ENCODE results near the gene TM9SF2.

TM9SF2 gene

DNA sequence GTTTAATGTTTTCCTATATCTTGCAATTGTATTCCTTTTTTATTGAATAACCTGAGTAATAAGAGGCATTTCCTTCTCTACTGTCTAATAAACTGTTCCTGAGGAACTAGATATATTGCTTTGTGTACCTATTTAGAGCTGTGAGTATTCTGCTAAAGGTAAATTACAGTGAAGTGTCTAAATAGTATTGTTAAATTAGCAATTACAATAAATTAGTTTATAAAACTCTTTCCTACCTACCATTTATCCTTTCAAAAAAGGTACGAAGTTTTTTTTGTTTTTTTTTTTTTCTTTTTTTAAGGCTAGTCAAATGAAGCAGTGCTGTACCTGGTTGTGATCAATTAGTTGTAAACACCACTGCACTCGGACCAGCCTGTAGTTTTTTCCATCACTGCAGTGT lies 34.8 kb downstream of the TM9SF2 start:
- Histone ChIP-seq H3K4me1 (ENCODE audit: low read depth, poor library complexity, severe bottlenecking) (no peaks in the 10 kb centered on the region), H3K27me3 (ENCODE audit: insufficient read depth, low read depth) (no peaks in the 10 kb centered on the region), H2AFZ (ENCODE audit: low read depth) (no peak overlapping the region), H3K4me2 (no peak overlapping the region), H3K27ac (no peak overlapping the region), H4K20me1 (ENCODE audit: insufficient read depth) (no peaks in the 10 kb centered on the region), H3K4me3 (IDR thresholded peaks at IDR 0.05; ENCODE audit: insufficient read depth, low read depth, low read length) (no peak overlapping the region), H3K36me3 (ENCODE audit: insufficient read depth) (no peaks in the 10 kb centered on the region), H3K9ac (no peak overlapping the region), H3K79me2 (ENCODE audit: insufficient read depth, low read depth) (no peaks in the 10 kb centered on the region)
- TF ChIP-seq, protein P1, sequence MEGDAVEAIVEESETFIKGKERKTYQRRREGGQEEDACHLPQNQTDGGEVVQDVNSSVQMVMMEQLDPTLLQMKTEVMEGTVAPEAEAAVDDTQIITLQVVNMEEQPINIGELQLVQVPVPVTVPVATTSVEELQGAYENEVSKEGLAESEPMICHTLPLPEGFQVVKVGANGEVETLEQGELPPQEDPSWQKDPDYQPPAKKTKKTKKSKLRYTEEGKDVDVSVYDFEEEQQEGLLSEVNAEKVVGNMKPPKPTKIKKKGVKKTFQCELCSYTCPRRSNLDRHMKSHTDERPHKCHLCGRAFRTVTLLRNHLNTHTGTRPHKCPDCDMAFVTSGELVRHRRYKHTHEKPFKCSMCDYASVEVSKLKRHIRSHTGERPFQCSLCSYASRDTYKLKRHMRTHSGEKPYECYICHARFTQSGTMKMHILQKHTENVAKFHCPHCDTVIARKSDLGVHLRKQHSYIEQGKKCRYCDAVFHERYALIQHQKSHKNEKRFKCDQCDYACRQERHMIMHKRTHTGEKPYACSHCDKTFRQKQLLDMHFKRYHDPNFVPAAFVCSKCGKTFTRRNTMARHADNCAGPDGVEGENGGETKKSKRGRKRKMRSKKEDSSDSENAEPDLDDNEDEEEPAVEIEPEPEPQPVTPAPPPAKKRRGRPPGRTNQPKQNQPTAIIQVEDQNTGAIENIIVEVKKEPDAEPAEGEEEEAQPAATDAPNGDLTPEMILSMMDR (conservative IDR thresholded peaks at IDR 0.05; ENCODE audit: low read depth, low read length): no peak

DNA sequence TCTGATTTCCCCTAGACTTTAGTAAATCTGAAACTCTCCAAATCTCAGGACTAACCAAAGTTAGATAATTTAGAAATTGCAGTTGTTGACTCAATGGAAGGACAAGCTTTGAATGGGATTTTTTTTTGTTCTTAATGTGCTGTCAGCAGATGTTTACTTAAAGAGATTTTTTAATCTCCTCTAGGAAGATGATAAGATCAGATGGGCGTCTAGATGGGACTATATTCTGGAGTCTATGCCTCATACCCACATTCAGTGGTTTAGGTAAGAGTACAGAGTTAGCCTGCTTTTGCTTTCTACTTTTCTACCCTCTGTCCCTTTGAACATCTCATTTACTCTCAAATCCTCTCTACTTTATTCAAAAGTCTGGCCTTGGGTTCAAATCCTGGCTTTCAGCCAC lies 39.3 kb downstream of the TM9SF2 start:
- Histone ChIP-seq H2AFZ (ENCODE audit: low read depth) (no peak overlapping the region), H3K4me2 (no peak overlapping the region), H3K4me1 (ENCODE audit: low read depth, poor library complexity, severe bottlenecking) (no peaks in the 10 kb centered on the region), H3K9ac (no peak overlapping the region), H4K20me1 (ENCODE audit: insufficient read depth) (no peaks in the 10 kb centered on the region), H3K27me3 (ENCODE audit: insufficient read depth, low read depth) (no peaks in the 10 kb centered on the region), H3K36me3 (ENCODE audit: insufficient read depth) (no peaks in the 10 kb centered on the region), H3K79me2 (ENCODE audit: insufficient read depth, low read depth) (no peaks in the 10 kb centered on the region), H3K27ac (no peak overlapping the region), H3K4me3 (IDR thresholded peaks at IDR 0.05; ENCODE audit: insufficient read depth, low read depth, low read length) (no peak overlapping the region)
- TF ChIP-seq, protein P1 (conservative IDR thresholded peaks at IDR 0.05; ENCODE audit: low read depth, low read length): no peak

DNA sequence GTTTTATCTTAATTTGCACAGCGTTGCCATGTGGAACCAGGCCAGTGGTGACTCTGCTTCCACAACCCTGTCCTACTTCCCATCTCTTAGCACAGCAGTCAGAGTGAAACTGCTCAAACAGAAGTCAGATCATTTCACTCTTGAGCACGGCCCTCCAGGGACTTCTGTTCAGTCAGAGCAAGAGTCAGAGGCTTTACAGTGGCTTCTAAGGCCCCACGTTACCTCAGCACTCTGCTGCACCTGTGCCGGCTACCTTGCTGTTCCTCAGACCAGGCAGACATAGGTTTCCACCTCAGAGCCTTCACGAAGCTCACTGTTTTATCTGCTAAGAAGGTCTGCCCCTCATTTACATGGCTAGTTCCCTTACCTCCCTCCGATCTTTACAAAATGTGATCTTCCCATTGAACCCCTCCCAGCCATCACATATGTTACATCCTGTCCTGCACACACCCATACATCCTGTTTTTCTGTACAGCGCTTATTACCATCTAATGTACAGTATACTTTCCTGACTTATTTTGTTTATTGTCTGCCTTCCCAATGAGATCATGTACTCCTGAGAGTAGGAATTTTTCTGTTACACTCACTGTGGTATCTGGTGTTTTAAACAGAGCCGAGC lies 41.6 kb downstream of the TM9SF2 start:
- Histone ChIP-seq H3K36me3 (ENCODE audit: insufficient read depth) (no peaks in the 10 kb centered on the region), H3K27me3 (ENCODE audit: insufficient read depth, low read depth) (no peaks in the 10 kb centered on the region), H3K9ac (no peak overlapping the region), H4K20me1 (ENCODE audit: insufficient read depth) (no peaks in the 10 kb centered on the region), H3K4me2 (no peak overlapping the region), H3K4me3 (IDR thresholded peaks at IDR 0.05; ENCODE audit: insufficient read depth, low read depth, low read length) (no peak overlapping the region), H3K4me1 (ENCODE audit: low read depth, poor library complexity, severe bottlenecking) (peaks cover 14% of the 10 kb centered on the region), H3K79me2 (ENCODE audit: insufficient read depth, low read depth) (no peaks in the 10 kb centered on the region), H2AFZ (ENCODE audit: low read depth) (no peak overlapping the region), H3K27ac (no peak overlapping the region)
- TF ChIP-seq, protein P1 (conservative IDR thresholded peaks at IDR 0.05; ENCODE audit: low read depth, low read length): no peak

DNA sequence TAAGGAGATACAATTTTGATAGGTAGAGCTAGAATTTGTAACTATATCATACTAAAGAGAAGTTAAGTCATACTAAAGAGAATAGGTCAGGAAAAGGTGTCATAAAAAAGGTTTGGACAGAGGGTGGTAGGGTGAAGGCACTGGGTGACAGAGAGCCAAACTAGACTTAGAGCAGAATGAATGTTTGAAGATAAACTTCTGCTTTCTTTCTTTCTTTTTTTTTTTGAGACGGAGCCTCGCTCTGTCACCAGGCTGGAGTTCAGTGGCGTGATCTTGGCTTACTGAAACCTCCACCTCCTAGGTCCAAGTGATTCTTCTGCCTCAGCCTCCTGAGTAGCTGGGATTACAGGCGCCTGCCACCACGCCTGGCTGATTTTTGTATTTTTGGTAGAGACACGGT lies 44.1 kb downstream of the TM9SF2 start:
- H3K4me2 ChIP-seq: no peak overlapping the region
- TF ChIP-seq, protein P1 (conservative IDR thresholded peaks at IDR 0.05; ENCODE audit: low read depth, low read length): no peak
- no peaks in the 10 kb centered on the region for H3K79me2 ChIP-seq (ENCODE audit: insufficient read depth, low read depth)
- no peak overlapping the region for H2AFZ ChIP-seq (ENCODE audit: low read depth)
- H4K20me1 ChIP-seq (ENCODE audit: insufficient read depth): no peaks in the 10 kb centered on the region
- no peak overlapping the region for H3K9ac ChIP-seq
- H3K36me3 ChIP-seq (ENCODE audit: insufficient read depth): no peaks in the 10 kb centered on the region
- H3K4me1 ChIP-seq (ENCODE audit: low read depth, poor library complexity, severe bottlenecking): peaks cover 32% of the 10 kb centered on the region
- no peak overlapping the region for H3K4me3 ChIP-seq (IDR thresholded peaks at IDR 0.05; ENCODE audit: insufficient read depth, low read depth, low read length)
- no peaks in the 10 kb centered on the region for H3K27me3 ChIP-seq (ENCODE audit: insufficient read depth, low read depth)
- H3K27ac ChIP-seq: no peak overlapping the region

All from KMS-11 (cell line).